Left lung (tissue), 10 donors: ENCODE results near the gene ST6GALNAC3. TPM values are rescaled to one million over a fixed set of nuclear protein-coding genes. Genes with fewer than 3 reads are reported as not detected.

ENCODE experiments used
- ATAC-seq: fragments of 200-7000 bp; cut with Tn5 transposase; one replicate; pipeline ENCODE4 v1.9.1; 2020; ENCODE audit warnings: moderate library complexity
- DNase-seq, 4 donors: peaks; one replicate each; pipeline ENCODE4 v3.0.0-alpha.2; 2013 to 2020
- H3K27ac ChIP-seq, 2 donors: fragments of 200-600 bp; sonication (generic) in 1 of 2; one replicate each; pipeline versions ENCODE4 v1.5.0 to v1.8.0; 2020 to 2021
- H3K27me3 ChIP-seq, 2 donors: fragments of 200-600 bp; sonication (generic) in 1 of 2; one replicate each; pipeline versions ENCODE4 v1.5.0 to v1.8.0; 2020 to 2021
- H3K36me3 ChIP-seq, 2 donors: fragments of 200-600 bp; sonication (generic) in 1 of 2; one replicate each; pipeline versions ENCODE4 v1.5.0 to v1.8.0; 2020 to 2021
- H3K4me1 ChIP-seq, 2 donors: fragments of 200-600 bp; one replicate each; pipeline ENCODE4 v1.8.0; 2021
- H3K4me3 ChIP-seq, 2 donors: fragments of 200-600 bp; sonication (generic) in 1 of 2; one replicate each; pipeline versions ENCODE4 v1.5.0 to v1.8.0; 2020 to 2021; ENCODE audit warnings: mild to moderate bottlenecking in 1 of 2
- H3K9me3 ChIP-seq, 2 donors: fragments of 200-600 bp; sonication (generic) in 1 of 2; one replicate each; pipeline versions ENCODE4 v1.5.0 to v1.8.0; 2020 to 2021
- CTCF ChIP-seq, 2 donors: fragments of 200-600 bp; sonication (generic) in 1 of 2; IDR thresholded peaks; one replicate each; pipeline versions ENCODE4 v1.5.0 to v1.8.0; 2021; ENCODE audit warnings: antibody characterized with exemption in 2 of 2
- intact Hi-C, 2 donors: fragments of 100-400 bp; cut with DNase I; formaldehyde crosslinking; loops; one replicate each; pipeline versions ENCODE4 v1.11.2 to v1.14.2; 2022
- polyA plus RNA-seq, 6 donors: library from polyadenylated mRNA; unstranded; fragments of 120-200 nt; gene quantifications; one replicate each; pipeline ENCODE4 v1.2.1, GENCODE V29; 2013; ENCODE audit not compliant: insufficient read length in 6 of 6
- total RNA-seq, 2 donors: library from RNA; stranded (reverse); fragmentation: NEBNext Ultra II Directional; extraction: Animal tissue kit (Norgen Biotek cat#: 25700); gene quantifications; one replicate each; pipeline ENCODE4 v1.2.1, GENCODE V29; 2021
- donor health status: DM: no; HTN: yes; CAD: no.
- donor health status: DM: no; HTN: no; CAD: no.

Gene ST6GALNAC3
- total and polyA plus RNA-seq, 8 donors: 3.4 to 37.7 (median 30.1) TPM

GRCh38 chr1:76259270-76259669 lies 184.7 kb downstream of the ST6GALNAC3 start:
- no peak for TF ChIP-seq CTCF (IDR thresholded peaks at IDR 0.05)
- H3K27ac ChIP-seq: no peak overlapping the region
- H3K4me1 ChIP-seq: peaks cover 0 to 13% of the 10 kb centered on the region in 2 donors
- no peaks in the 10 kb centered on the region for H3K9me3 ChIP-seq
- DNase-seq: no peak
- no peak overlapping the region for H3K4me3 ChIP-seq
- H3K36me3 ChIP-seq: no peaks in the 10 kb centered on the region
- H3K27me3 ChIP-seq: no peaks in the 10 kb centered on the region
- no peak for ATAC-seq
- intact Hi-C loops: no loop called here

- DNase-seq (no peak), ATAC-seq (no peak)
- intact Hi-C loops: no loop called here
- TF ChIP-seq CTCF (IDR thresholded peaks at IDR 0.05): no peak
- no peaks in the 10 kb centered on the region for H3K9me3 ChIP-seq
- no peaks in the 10 kb centered on the region for H3K36me3 ChIP-seq
- peaks cover 0 to 3% of the 10 kb centered on the region in 2 donors for H3K4me1 ChIP-seq
- no peak overlapping the region for H3K4me3 ChIP-seq
- no peak overlapping the region for H3K27ac ChIP-seq
- H3K27me3 ChIP-seq: no peaks in the 10 kb centered on the region
These were observed 185.7 kb downstream of the ST6GALNAC3 start for GRCh38 chr1:76260279-76260678.

GRCh38 chr1:76262601-76263000 lies 188.1 kb downstream of the ST6GALNAC3 start:
- no peak overlapping the region for H3K4me3 ChIP-seq
- H3K27ac ChIP-seq: no peak overlapping the region
- no peak for TF ChIP-seq CTCF (IDR thresholded peaks at IDR 0.05)
- no peaks in the 10 kb centered on the region for H3K36me3 ChIP-seq
- ATAC-seq (no peak), DNase-seq (no peak)
- intact Hi-C loops: no loop called here
- no peaks in the 10 kb centered on the region for H3K27me3 ChIP-seq
- no peaks in the 10 kb centered on the region for H3K4me1 ChIP-seq
- no peaks in the 10 kb centered on the region for H3K9me3 ChIP-seq

GRCh38 chr1:76264642-76265041 lies 190.1 kb downstream of the ST6GALNAC3 start:
- no peak overlapping the region for H3K27ac ChIP-seq
- no peak for DNase-seq
- TF ChIP-seq CTCF (IDR thresholded peaks at IDR 0.05): no peak
- ATAC-seq: no peak
- intact Hi-C loops: no loop called here
- no peak overlapping the region for H3K4me3 ChIP-seq
- H3K9me3 ChIP-seq: no peaks in the 10 kb centered on the region
- no peaks in the 10 kb centered on the region for H3K27me3 ChIP-seq
- H3K4me1 ChIP-seq: peaks cover 5 to 16% of the 10 kb centered on the region in 2 donors
- no peaks in the 10 kb centered on the region for H3K36me3 ChIP-seq

- Histone ChIP-seq H3K4me3 (no peak overlapping the region), H3K36me3 (no peaks in the 10 kb centered on the region), H3K4me1 (peaks cover 5 to 27% of the 10 kb centered on the region in 2 donors), H3K9me3 (no peaks in the 10 kb centered on the region), H3K27me3 (no peaks in the 10 kb centered on the region), H3K27ac (no peak overlapping the region)
- TF ChIP-seq CTCF (IDR thresholded peaks at IDR 0.05): no peak
- intact Hi-C loops: no loop called here
- DNase-seq (no peak), ATAC-seq (no peak)
These were observed 192.2 kb downstream of the ST6GALNAC3 start for GRCh38 chr1:76266762-76267161.
